ENCODE data around the gene S100PBP. TPM values are rescaled to one million over a fixed set of nuclear protein-coding genes. Genes with fewer than 3 reads are reported as not detected.

Gene S100PBP
- total RNA-seq = 26.7 and 36.3 TPM in 2 replicates
- polyA plus RNA-seq = 30.7 and 41.8 TPM in 2 replicates
- polyA plus RNA-seq (2012) = 13.0 and 15.4 TPM in 2 replicates
- polyA minus RNA-seq (ENCODE audit: low replicate concordance) = 3.4 and 6.3 TPM in 2 replicates

- DNase-seq (ENCODE audit: low read depth in 2 of 2) = peak; percentile 97
- Histone ChIP-seq H3K27me3 (ENCODE audit: control insufficient read depth, insufficient read depth, low read length) (no peaks in the 10 kb centered on the region), H3K4me1 (ENCODE audit: control insufficient read depth, extremely low read depth, insufficient read depth, low read length) (peaks cover 5% of the 10 kb centered on the region), H4K20me1 (ENCODE audit: control insufficient read depth, extremely low read depth, insufficient read depth, low read length) (no peaks in the 10 kb centered on the region), H3K27ac (ENCODE audit: insufficient read depth, low read length) (peak within 1 kb of the TSS; percentile 90), H3K4me2 (ENCODE audit: extremely low read depth, insufficient read depth, low read length) (peak within 1 kb of the TSS; percentile 98), H3K36me3 (ENCODE audit: control insufficient read depth, insufficient read depth, low read length) (no peaks in the 10 kb centered on the region), H3K4me3 (replicated peaks in 1 of 4; ENCODE audit: control extremely low read depth in 1 of 4, insufficient read depth in 1 of 4, low read depth in 3 of 4, low read length in 4 of 4) (peak within 1 kb of the TSS; percentile 65 to 100 (median 90)), H3K79me2 (ENCODE audit: control insufficient read depth, insufficient read depth, low read length) (peaks cover 79% of the 10 kb centered on the region), H2AFZ (ENCODE audit: low read length) (peak within 1 kb of the TSS; percentile 77), H3K9ac (ENCODE audit: insufficient read depth, low read length) (peak within 1 kb of the TSS; percentile 78), H3K9me3 (ENCODE audit: control insufficient read depth, insufficient read depth, low read depth, low read length) (no peaks in the 10 kb centered on the region)
- no peak for TF ChIP-seq CTCF (conservative IDR thresholded peaks at IDR 0.05 in 1 of 2, IDR thresholded peaks at IDR 0.05 in 1 of 2; ENCODE audit: low read depth in 1 of 2, low read length in 2 of 2)
- no peak for TF ChIP-seq EZH2 (IDR thresholded peaks at IDR 0.05; ENCODE audit: low read length, missing control alignments)
These were observed at the start of gene S100PBP, which contains the start of gene YARS1 for GRCh38 chr1:32817159-32817814. Gene S100PBP, plus strand, starts transcription at chr1:32817653. Its CDS starts 8,447 bp downstream, at chr1:32826100. Gene YARS1, minus strand, starts transcription at chr1:32817358. Its CDS starts 114 bp downstream, at chr1:32817244.

DNA sequence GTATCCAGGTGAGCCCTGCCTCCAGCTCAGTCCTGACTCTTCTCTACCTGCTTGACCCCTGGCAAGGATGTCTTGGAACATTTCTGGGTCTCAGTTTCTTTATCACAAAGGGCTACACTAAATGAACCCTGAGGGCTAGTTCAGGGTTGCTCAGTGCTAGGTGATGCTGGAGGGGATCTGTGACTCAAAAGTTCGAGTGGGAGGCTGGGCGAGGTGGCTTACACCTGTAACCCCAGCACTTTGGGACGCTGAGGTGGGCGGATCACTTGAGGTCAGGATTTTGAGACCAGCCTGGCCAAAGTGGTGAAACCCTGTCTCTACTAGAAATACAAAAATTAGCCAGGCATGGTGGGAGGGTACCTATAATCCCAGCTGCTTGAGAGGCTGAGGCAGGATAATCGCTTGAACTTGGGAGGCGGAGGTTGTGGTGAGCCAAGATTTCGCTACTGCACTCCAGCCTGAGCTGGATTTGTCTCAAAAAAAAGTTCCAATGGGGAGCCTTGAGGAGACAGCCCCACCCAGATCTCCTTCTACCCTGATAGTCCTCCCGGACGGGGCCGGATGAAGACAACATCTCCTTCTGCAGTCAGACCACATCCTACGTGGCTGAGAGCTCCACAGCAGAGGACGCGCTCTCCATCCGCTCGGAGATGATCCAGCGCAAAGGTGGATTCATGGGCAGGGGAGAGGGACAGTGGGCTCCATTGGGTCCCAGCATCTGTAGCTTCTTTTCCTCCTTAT is 49.2 kb upstream of the S100PBP start:
- H3K4me1 ChIP-seq (ENCODE audit: control insufficient read depth, extremely low read depth, insufficient read depth, low read length) = peaks cover 8% of the 10 kb centered on the region
- H3K36me3 ChIP-seq (ENCODE audit: control insufficient read depth, insufficient read depth, low read length) = peaks cover 2% of the 10 kb centered on the region
- TF ChIP-seq CTCF (conservative IDR thresholded peaks at IDR 0.05 in 1 of 2, IDR thresholded peaks at IDR 0.05 in 1 of 2; ENCODE audit: low read depth in 1 of 2, low read length in 2 of 2) (no peak), EZH2 (IDR thresholded peaks at IDR 0.05; ENCODE audit: low read length, missing control alignments) (no peak)
- no peaks in the 10 kb centered on the region for H3K79me2 ChIP-seq (ENCODE audit: control insufficient read depth, insufficient read depth, low read length)
- no peak for DNase-seq (ENCODE audit: low read depth in 2 of 2)
- no peak overlapping the region for H3K4me3 ChIP-seq (replicated peaks in 1 of 4; ENCODE audit: control extremely low read depth in 1 of 4, insufficient read depth in 1 of 4, low read depth in 3 of 4, low read length in 4 of 4)
- H3K9ac ChIP-seq (ENCODE audit: insufficient read depth, low read length) = no peak overlapping the region
- H2AFZ ChIP-seq (ENCODE audit: low read length) = no peak overlapping the region
- no peaks in the 10 kb centered on the region for H4K20me1 ChIP-seq (ENCODE audit: control insufficient read depth, extremely low read depth, insufficient read depth, low read length)
- H3K27ac ChIP-seq (ENCODE audit: insufficient read depth, low read length) = no peak overlapping the region
- H3K27me3 ChIP-seq (ENCODE audit: control insufficient read depth, insufficient read depth, low read length) = no peaks in the 10 kb centered on the region
- no peaks in the 10 kb centered on the region for H3K9me3 ChIP-seq (ENCODE audit: control insufficient read depth, insufficient read depth, low read depth, low read length)
- H3K4me2 ChIP-seq (ENCODE audit: extremely low read depth, insufficient read depth, low read length) = no peak overlapping the region

DNA sequence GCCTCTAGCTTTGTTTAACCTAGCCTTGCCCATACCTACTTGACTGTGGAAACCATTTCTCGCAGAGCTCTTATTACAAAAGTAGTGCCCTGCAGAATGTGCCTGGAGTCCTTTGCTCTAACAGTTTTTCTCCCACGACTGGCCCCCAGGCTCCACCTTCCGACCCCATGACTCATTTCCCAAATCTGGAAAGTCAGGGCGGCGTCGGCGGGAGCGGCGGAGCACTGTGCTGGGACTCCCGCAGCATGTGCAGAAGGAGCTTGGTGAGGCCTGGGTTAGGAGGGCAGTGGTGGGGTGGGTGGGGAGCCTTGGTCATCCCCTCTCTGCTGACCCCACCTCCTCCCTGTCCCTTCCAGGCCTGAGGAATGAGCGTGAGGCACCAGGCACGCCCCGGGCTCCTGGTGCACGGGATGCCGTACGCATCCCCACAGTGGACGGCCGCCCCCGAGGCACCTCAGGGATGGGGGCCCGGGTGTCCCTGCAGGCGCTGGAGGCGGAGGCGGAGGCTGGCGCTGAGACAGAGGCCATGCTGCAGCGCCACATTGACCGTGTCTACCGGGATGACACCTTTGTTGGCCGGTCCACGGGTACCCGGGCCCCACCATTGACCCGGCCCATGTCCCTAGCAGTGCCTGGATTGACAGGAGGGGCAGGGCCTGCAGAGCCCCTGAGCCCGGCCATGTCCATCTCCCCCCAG is 47.8 kb upstream of the S100PBP start:
- no peaks in the 10 kb centered on the region for H4K20me1 ChIP-seq (ENCODE audit: control insufficient read depth, extremely low read depth, insufficient read depth, low read length)
- no peaks in the 10 kb centered on the region for H3K79me2 ChIP-seq (ENCODE audit: control insufficient read depth, insufficient read depth, low read length)
- no peak overlapping the region for H2AFZ ChIP-seq (ENCODE audit: low read length)
- DNase-seq (ENCODE audit: low read depth in 2 of 2) = peak; percentile 56 to 63
- peaks cover 8% of the 10 kb centered on the region for H3K4me1 ChIP-seq (ENCODE audit: control insufficient read depth, extremely low read depth, insufficient read depth, low read length)
- peaks cover 8% of the 10 kb centered on the region for H3K36me3 ChIP-seq (ENCODE audit: control insufficient read depth, insufficient read depth, low read length)
- no peak overlapping the region for H3K4me2 ChIP-seq (ENCODE audit: extremely low read depth, insufficient read depth, low read length)
- no peaks in the 10 kb centered on the region for H3K9me3 ChIP-seq (ENCODE audit: control insufficient read depth, insufficient read depth, low read depth, low read length)
- H3K27ac ChIP-seq (ENCODE audit: insufficient read depth, low read length) = peak overlapping the region; percentile 43
- H3K9ac ChIP-seq (ENCODE audit: insufficient read depth, low read length) = no peak overlapping the region
- no peaks in the 10 kb centered on the region for H3K27me3 ChIP-seq (ENCODE audit: control insufficient read depth, insufficient read depth, low read length)
- H3K4me3 ChIP-seq (replicated peaks in 1 of 4; ENCODE audit: control extremely low read depth in 1 of 4, insufficient read depth in 1 of 4, low read depth in 3 of 4, low read length in 4 of 4) = no peak overlapping the region
- no peak for TF ChIP-seq CTCF (conservative IDR thresholded peaks at IDR 0.05 in 1 of 2, IDR thresholded peaks at IDR 0.05 in 1 of 2; ENCODE audit: low read depth in 1 of 2, low read length in 2 of 2)
- no peak for TF ChIP-seq EZH2 (IDR thresholded peaks at IDR 0.05; ENCODE audit: low read length, missing control alignments)
